Gastrocnemius medialis (tissue), 4 donors: Measurements from ENCODE around the gene RBM47. TPM values are rescaled to one million over a fixed set of nuclear protein-coding genes. Genes with fewer than 3 reads are reported as not detected.

Source experiments
- ATAC-seq, 2 donors: fragments of 150-250 bp; one replicate each; pipeline ENCODE4 v1.9.1; 2016
- DNase-seq, 2 donors: peaks; one replicate each; pipeline ENCODE4 v3.0.0-alpha.2; 2019
- H3K27ac ChIP-seq, 4 donors: fragments of 200-600 bp; sonication (generic); 1 replicate in 1 of 4; 2 replicates in 3 of 4; pipeline ENCODE4 v1.5.1; 2016 to 2018; ENCODE audit warnings: mild to moderate bottlenecking in 2 of 4, moderate library complexity in 1 of 4
- H3K27me3 ChIP-seq, 3 donors: fragments of 200-600 bp; sonication (generic) in 2 of 3; 1 replicate in 1 of 3; 2 replicates in 2 of 3; pipeline versions ENCODE4 v1.5.1 to v1.6.0; 2016 to 2019; ENCODE audit warnings: mild to moderate bottlenecking in 1 of 3, moderate library complexity in 1 of 3
- H3K36me3 ChIP-seq, 2 donors: fragments of 200-600 bp; sonication (generic) in 1 of 2; one replicate each; pipeline ENCODE4 v1.5.1; 2017 to 2018
- H3K4me1 ChIP-seq, 2 donors: fragments of 200-600 bp; sonication (generic) in 1 of 2; one replicate each; pipeline ENCODE4 v1.5.1; 2016 to 2017; ENCODE audit warnings: mild to moderate bottlenecking in 2 of 2
- H3K4me3 ChIP-seq, 4 donors: fragments of 200-600 bp; sonication (generic) in 3 of 4; 1 replicate in 1 of 4; 2 replicates in 3 of 4; pipeline ENCODE4 v1.5.1; 2016 to 2019; ENCODE audit warnings: mild to moderate bottlenecking in 2 of 4
- H3K9me3 ChIP-seq, 3 donors: fragments of 200-600 bp; sonication (generic) in 2 of 3; 1 replicate in 1 of 3; 2 replicates in 2 of 3; pipeline ENCODE4 v1.5.1; 2016 to 2019
- CTCF ChIP-seq, 5 experiments: fragments of 450-650 bp in 3 of 5; fragments of 200-600 bp in 2 of 5; sonication (generic) in 2 of 5; IDR thresholded peaks in 4 of 5; conservative IDR thresholded peaks in 1 of 5; 1 replicate in 4 of 5; 2 replicates in 1 of 5; pipeline ENCODE4 v1.5.1; 2016 to 2019; ENCODE audit warnings: antibody characterized with exemption in 5 of 5, mild to moderate bottlenecking in 3 of 5, moderate library complexity in 3 of 5
- POLR2A ChIP-seq, 2 donors: fragments of 450-650 bp; IDR thresholded peaks; one replicate each; pipeline ENCODE4 v1.6.1; 2017; ENCODE audit warnings: antibody characterized with exemption in 2 of 2, mild to moderate bottlenecking in 2 of 2, moderate library complexity in 2 of 2
- in situ Hi-C, 4 donors: fragments of 200-750 bp; cut with MboI; loops; one replicate each; pipeline versions ENCODE4 v1.15.0 to v1.8.0; 2017; ENCODE audit warnings: low sequenced_read_pairs in 4 of 4
- intact Hi-C: fragments of 100-400 bp; cut with DNase I; formaldehyde crosslinking; loops from one replicate; pipeline ENCODE4 v1.15.1; 2023; ENCODE audit warnings: low total_unique reads
- total RNA-seq, 4 donors: library from RNA; depleted of rRNA; stranded (reverse); fragments of >200 nt; gene quantifications; one replicate each; pipeline versions ENCODE4 v1.1.0 to v1.2.3, GENCODE V29; 2016

The RBM47 gene
- total RNA-seq, 4 donors from 2014 or later: 1.5 to 8.7 (median 4.3) TPM

- TF ChIP-seq CTCF (IDR thresholded peaks at IDR 0.05 in 4 of 5, conservative IDR thresholded peaks at IDR 0.05 in 1 of 5): no peak
- TF ChIP-seq POLR2A (IDR thresholded peaks at IDR 0.05): no peak
- H3K36me3 ChIP-seq: no peaks in the 10 kb centered on the region
- H3K4me3 ChIP-seq: no peak overlapping the region
- H3K4me1 ChIP-seq: no peaks in the 10 kb centered on the region
- no peak overlapping the region for H3K27ac ChIP-seq
- H3K27me3 ChIP-seq: peaks cover 0 to 3% (median 0%) of the 10 kb centered on the region in 3 donors
- intact Hi-C loops: no loop called here
- in situ Hi-C loops: no loop called here
- DNase-seq: no peak
- no peaks in the 10 kb centered on the region for H3K9me3 ChIP-seq
- no peak for ATAC-seq
These were observed 207.6 kb downstream of the RBM47 start for GRCh38 chr4:40421839-40422708.

- intact Hi-C loops: no loop called here
- in situ Hi-C loops: no loop called here
- Histone ChIP-seq H3K4me3 (no peak overlapping the region), H3K27ac (no peak overlapping the region), H3K27me3 (no peaks in the 10 kb centered on the region), H3K36me3 (no peaks in the 10 kb centered on the region), H3K4me1 (no peaks in the 10 kb centered on the region), H3K9me3 (no peaks in the 10 kb centered on the region)
- ATAC-seq (no peak), DNase-seq (no peak)
- TF ChIP-seq POLR2A (IDR thresholded peaks at IDR 0.05) (no peak), CTCF (IDR thresholded peaks at IDR 0.05 in 4 of 5, conservative IDR thresholded peaks at IDR 0.05 in 1 of 5) (no peak)
These were observed 210.3 kb downstream of the RBM47 start for GRCh38 chr4:40419231-40419912.

- H3K36me3 ChIP-seq: no peaks in the 10 kb centered on the region
- intact Hi-C loops: no loop called here
- H3K4me1 ChIP-seq: no peaks in the 10 kb centered on the region
- in situ Hi-C loops: no loop called here
- no peak for ATAC-seq
- no peaks in the 10 kb centered on the region for H3K9me3 ChIP-seq
- DNase-seq: no peak
- no peak overlapping the region for H3K27ac ChIP-seq
- no peaks in the 10 kb centered on the region for H3K27me3 ChIP-seq
- TF ChIP-seq POLR2A (IDR thresholded peaks at IDR 0.05): no peak
- no peak for TF ChIP-seq CTCF (IDR thresholded peaks at IDR 0.05 in 4 of 5, conservative IDR thresholded peaks at IDR 0.05 in 1 of 5)
- H3K4me3 ChIP-seq: no peak overlapping the region
These were observed 211.0 kb downstream of the RBM47 start for GRCh38 chr4:40418430-40419230.

GRCh38 chr4:40417941-40418340 lies 211.7 kb downstream of the RBM47 start:
- Histone ChIP-seq H3K4me3 (no peak overlapping the region), H3K36me3 (no peaks in the 10 kb centered on the region), H3K4me1 (no peaks in the 10 kb centered on the region), H3K27me3 (no peaks in the 10 kb centered on the region), H3K9me3 (no peaks in the 10 kb centered on the region), H3K27ac (no peak overlapping the region)
- TF ChIP-seq CTCF (IDR thresholded peaks at IDR 0.05 in 4 of 5, conservative IDR thresholded peaks at IDR 0.05 in 1 of 5): no peak
- TF ChIP-seq POLR2A (IDR thresholded peaks at IDR 0.05): no peak
- DNase-seq (no peak), ATAC-seq (no peak)
- in situ Hi-C loops (no loop called here), intact Hi-C loops (no loop called here)
